Measurements from ENCODE around the gene PCDHGA6. TPM values are rescaled to one million over a fixed set of nuclear protein-coding genes. Genes with fewer than 3 reads are reported as not detected.
A peak's percentile ranks its signal among the peaks of the same experiment; 100 is the strongest.
"Not testable (repeated sequence)": the region's sequence is repeated elsewhere in the genome, so short reads cannot be mapped to it uniquely, and the experiment has no call there.

PCDHGA6 gene
- total and polyA plus RNA-seq, 2 donors (not counting 1 experiment from before 2014, with no cell fraction given): 0.78 to 2.5 TPM

- Mint-ChIP-seq H3K9me3 (ENCODE audit: insufficient read depth) (peaks cover 12% of the 10 kb centered on the region), H3K27me3 (peaks cover 44% of the 10 kb centered on the region)
- H3K4me1 ChIP-seq (ENCODE audit: control insufficient read depth in 2 of 2, insufficient read depth in 2 of 2, low read length in 2 of 2); DNase-seq; H3K4me3 ChIP-seq (ENCODE audit: control extremely low read depth in 1 of 5, extremely low read depth in 1 of 5, insufficient read depth in 1 of 5, low read depth in 2 of 5, low read length in 4 of 5); POLR2A ChIA-PET; H3K4me1 Mint-ChIP-seq; H3K27ac ChIP-seq (ENCODE audit: low read length in 2 of 2); H3K4me3 Mint-ChIP-seq; ATAC-seq (ENCODE audit: low read depth); H3K36me3 ChIP-seq (replicated peaks in 1 of 2; ENCODE audit: control extremely low read depth in 1 of 2, control insufficient read depth in 1 of 2, extremely low read depth in 1 of 2, insufficient read depth in 2 of 2, low read length in 1 of 2); H3K79me2 ChIP-seq (ENCODE audit: control insufficient read depth, insufficient read depth, low read length); intact Hi-C loops (cut with micrococcal nuclease); H4K20me1 ChIP-seq (ENCODE audit: control insufficient read depth, insufficient read depth, low read length, poor library complexity, severe bottlenecking); H3K27ac Mint-ChIP-seq; H3K4me2 ChIP-seq (replicated peaks; ENCODE audit: low read depth, low read length, poor library complexity, severe bottlenecking); H3K9ac ChIP-seq (ENCODE audit: low read length); H2AFZ ChIP-seq (ENCODE audit: insufficient read depth, low read depth, low read length, poor library complexity, severe bottlenecking): not testable (repeated sequence)
- CTCF ChIA-PET: interaction anchor here (1.4 to 2.0 kb wide), 2 partner anchors 32 to 188 kb away, joined by 4 to 5 read pairs; partner anchors contain the start of gene PCDHGB6
- 56% methylated on average over 33 of the region's 48 CpGs for WGBS (ENCODE audit: insufficient coverage)
- Histone ChIP-seq H3K27me3 (replicated peaks in 1 of 4; ENCODE audit: control extremely low read depth in 1 of 4, control insufficient read depth in 3 of 4, insufficient read depth in 4 of 4, low read length in 3 of 4) (peaks cover 0 to 55% (median 30%) of the 10 kb centered on the region in 4 experiments), H3K9me3 (ENCODE audit: control extremely low read depth in 1 of 3, control insufficient read depth in 2 of 3, insufficient read depth in 1 of 3, low read length in 2 of 3) (peaks cover 0 to 58% (median 46%) of the 10 kb centered on the region in 3 donors)
These were observed 1.9 kb downstream of the PCDHGA6 start for GRCh38 chr5:141375444-141376155.

GRCh38 chr5:141382469-141383294 is 9.0 kb downstream of the PCDHGA6 start, which contains the start of gene PCDHGA7:
PCDHGA7 (plus strand) TSS chr5:141382742; CDS start chr5:141382900, 158 bp downstream.
- ATAC-seq (ENCODE audit: low read depth) (no peak), DNase-seq (no peak)
- Histone ChIP-seq H2AFZ (ENCODE audit: insufficient read depth, low read depth, low read length, poor library complexity, severe bottlenecking) (no peak within 1 kb of the TSS), H3K9ac (ENCODE audit: low read length) (no peak within 1 kb of the TSS), H3K4me3 (ENCODE audit: control extremely low read depth in 1 of 5, extremely low read depth in 1 of 5, insufficient read depth in 1 of 5, low read depth in 2 of 5, low read length in 4 of 5) (peak within 1 kb of the TSS in 3 of 5 experiments; percentile 1 to 36 (median 24)), H3K36me3 (replicated peaks in 1 of 2; ENCODE audit: control extremely low read depth in 1 of 2, control insufficient read depth in 1 of 2, extremely low read depth in 1 of 2, insufficient read depth in 2 of 2, low read length in 1 of 2) (no peaks in the 10 kb centered on the region), H3K27ac (ENCODE audit: low read length in 2 of 2) (no peak within 1 kb of the TSS), H3K4me1 (ENCODE audit: control insufficient read depth in 2 of 2, insufficient read depth in 2 of 2, low read length in 2 of 2) (no peaks in the 10 kb centered on the region), H3K79me2 (ENCODE audit: control insufficient read depth, insufficient read depth, low read length) (no peaks in the 10 kb centered on the region), H3K9me3 (ENCODE audit: control extremely low read depth in 1 of 3, control insufficient read depth in 2 of 3, insufficient read depth in 1 of 3, low read length in 2 of 3) (peaks cover 5 to 37% (median 25%) of the 10 kb centered on the region in 3 donors), H3K4me2 (replicated peaks; ENCODE audit: low read depth, low read length, poor library complexity, severe bottlenecking) (peak within 1 kb of the TSS; percentile 25), H4K20me1 (ENCODE audit: control insufficient read depth, insufficient read depth, low read length, poor library complexity, severe bottlenecking) (no peaks in the 10 kb centered on the region), H3K27me3 (replicated peaks in 1 of 4; ENCODE audit: control extremely low read depth in 1 of 4, control insufficient read depth in 3 of 4, insufficient read depth in 4 of 4, low read length in 3 of 4) (peaks cover 0 to 43% (median 28%) of the 10 kb centered on the region in 4 experiments)
- H3K4me1 Mint-ChIP-seq: peaks cover 3% of the 10 kb centered on the region
- no peak within 1 kb of the TSS for H3K27ac Mint-ChIP-seq
- H3K27me3 Mint-ChIP-seq: peaks cover 58% of the 10 kb centered on the region
- H3K9me3 Mint-ChIP-seq (ENCODE audit: insufficient read depth): peaks cover 7% of the 10 kb centered on the region
- TF ChIP-seq EZH2 (IDR thresholded peaks at IDR 0.05; ENCODE audit: borderline replicate concordance, insufficient read depth, low read depth, low read length, poor library complexity, severe bottlenecking) (no peak), CTCF (IDR thresholded peaks at IDR 0.05) (no peak)
- peak within 1 kb of the TSS; percentile 81 for H3K4me3 Mint-ChIP-seq
- intact Hi-C loops (cut with micrococcal nuclease): no loop called here
- 22% methylated on average over 29 of the region's 37 CpGs for WGBS (ENCODE audit: insufficient coverage)
- ChIA-PET CTCF (no interaction called here), POLR2A (no interaction called here)

All from B cell (primary cell).